OCI-M1 (cell line): ENCODE results near the gene ACADL.
A peak's percentile ranks its signal among the peaks of the same experiment; 100 is the strongest.
"Not testable (repeated sequence)": the region's sequence is repeated elsewhere in the genome, so short reads cannot be mapped to it uniquely, and the experiment has no call there.

Source experiments
- DNase-seq: peaks from one replicate; lab custom pipeline; 2025; lab: John Stamatoyannopoulos, UW

ACADL gene

DNA sequence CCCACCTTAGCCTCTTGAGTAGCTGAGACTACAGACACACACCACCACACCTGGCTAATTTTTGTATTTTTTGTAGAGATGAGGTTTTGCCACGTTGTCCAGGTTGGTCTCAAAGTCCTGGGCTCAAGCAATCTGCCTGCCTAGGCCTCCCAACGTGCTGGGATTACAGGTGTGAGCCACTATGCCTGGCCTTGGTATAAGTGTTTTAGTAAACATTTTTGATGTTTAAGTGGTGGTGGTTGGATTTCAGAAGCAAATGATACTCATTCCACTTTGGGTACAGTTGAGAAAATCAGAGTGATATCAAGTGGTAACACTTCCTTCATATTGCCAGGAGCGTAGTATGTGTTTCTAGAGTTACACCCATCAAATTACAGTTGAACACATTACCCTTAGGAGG lies 25.4 kb downstream of the ACADL start:
- no peak for DNase-seq

DNA sequence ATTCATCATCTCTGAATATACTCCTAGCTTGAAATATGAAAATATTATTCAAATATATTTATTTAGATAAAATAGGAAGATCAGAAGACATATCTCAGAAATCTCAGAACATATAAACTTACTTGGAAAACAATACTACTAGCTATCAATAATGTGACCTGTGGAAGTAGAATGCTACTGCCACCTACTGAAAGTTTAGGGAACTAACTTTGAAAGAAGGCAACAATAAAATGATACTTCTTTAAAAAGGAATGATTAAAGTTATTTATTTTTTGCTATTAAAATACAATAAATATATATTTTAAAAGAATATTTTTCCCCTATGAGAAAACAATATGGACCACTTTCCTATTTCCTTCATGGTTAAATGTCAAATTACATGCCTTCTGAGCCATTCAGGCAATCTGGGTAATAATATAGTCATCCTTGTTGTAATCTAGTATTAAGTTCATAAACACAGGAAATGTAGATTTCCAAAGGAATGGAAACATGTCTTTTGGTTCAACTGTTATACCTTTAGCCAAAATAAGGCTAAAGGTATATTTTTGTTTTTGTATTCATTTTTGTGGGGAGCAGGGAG lies 26.0 kb downstream of the ACADL start:
- peak; percentile 45 for DNase-seq

DNA sequence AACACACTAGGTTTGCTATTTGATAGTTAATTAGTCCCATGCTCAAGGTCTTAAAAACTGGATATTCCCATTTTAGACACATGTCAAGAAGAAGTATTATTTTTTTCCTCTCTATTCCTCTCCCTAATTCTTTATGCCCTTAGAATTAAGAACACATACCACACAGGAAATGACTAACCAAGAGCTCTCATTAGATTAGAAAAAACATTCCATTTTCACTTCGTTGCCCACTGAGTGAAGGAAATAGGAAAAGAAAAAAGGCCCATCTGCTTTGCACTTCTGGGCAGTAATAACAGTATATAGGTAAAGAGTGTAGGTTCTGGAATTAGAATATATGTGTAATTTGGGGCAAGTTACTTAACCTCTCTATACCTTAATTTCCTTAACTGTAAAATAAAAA lies 26.9 kb downstream of the ACADL start:
- no peak for DNase-seq

DNA sequence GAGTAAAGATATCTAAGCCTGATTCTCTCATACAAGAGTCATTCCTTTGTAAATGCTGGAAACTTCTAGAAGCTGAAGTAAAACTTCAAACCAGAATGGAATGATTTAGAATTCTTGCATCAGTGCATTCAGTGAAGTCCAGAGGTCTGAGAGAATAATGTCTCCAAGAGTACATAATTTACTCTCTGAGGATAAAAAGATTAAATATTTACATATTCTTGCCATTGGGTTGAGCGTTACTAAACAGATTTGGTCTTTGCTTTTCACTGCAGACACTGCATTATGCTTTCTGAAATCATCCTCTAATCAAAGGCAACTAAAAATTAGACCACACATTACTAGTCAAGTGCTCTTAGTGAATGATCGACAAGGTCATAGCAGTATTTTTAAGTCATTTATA lies 27.5 kb downstream of the ACADL start:
- no peak for DNase-seq

DNA sequence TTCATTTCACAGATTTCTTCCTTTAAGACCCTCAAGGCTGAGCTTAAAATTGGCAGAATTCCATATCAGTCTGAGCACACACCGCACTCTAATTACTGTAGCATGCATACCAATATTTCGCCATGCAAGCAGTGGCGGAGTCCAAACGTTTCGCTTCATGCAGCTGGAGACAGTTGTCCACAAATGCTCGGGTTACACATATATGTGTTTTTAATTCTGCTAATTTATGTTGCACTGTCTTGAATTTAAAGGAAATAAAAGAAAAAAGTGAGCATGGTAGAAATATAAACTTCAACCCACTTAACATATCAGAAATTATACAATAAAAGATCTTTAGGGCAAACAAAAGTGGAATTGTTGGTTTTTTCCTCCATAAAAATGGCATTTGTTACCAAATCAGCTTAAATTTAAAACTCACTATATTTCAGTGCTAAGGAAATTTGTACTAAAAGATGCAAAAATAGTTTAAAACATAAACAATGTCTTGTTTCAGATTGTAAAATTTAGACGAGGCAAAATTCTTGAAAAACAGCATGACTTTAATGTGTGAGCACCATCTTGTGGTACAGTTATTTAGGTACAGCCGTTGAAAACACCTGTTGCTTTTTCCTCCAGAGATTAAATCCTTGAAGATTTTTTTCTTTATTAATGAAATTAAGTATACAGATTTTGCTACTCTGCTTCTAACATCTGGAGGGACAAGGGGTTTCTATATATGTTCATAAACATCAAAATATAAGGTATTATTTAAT lies 30.0 kb downstream of the ACADL start:
- peak; percentile 74 for DNase-seq

DNA sequence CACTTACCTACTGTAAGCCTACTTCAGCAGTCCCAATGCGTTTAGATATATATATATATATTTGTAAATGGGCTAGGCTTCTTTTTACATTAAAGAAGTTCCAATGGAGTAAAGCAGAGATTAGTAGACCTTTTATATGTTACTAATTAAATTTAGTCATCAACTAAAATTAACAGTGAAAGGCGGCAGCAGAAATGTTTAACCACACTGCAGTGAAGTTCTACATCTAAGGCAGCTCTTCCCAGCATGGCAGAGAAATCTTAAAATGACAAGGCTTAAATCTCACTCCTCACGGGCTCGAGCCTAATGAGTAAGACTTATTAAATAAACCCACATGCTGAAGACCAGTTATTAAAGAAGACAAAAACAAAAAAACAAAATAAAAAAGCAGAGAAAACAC lies 34.9 kb downstream of the ACADL start:
- no peak for DNase-seq

DNA sequence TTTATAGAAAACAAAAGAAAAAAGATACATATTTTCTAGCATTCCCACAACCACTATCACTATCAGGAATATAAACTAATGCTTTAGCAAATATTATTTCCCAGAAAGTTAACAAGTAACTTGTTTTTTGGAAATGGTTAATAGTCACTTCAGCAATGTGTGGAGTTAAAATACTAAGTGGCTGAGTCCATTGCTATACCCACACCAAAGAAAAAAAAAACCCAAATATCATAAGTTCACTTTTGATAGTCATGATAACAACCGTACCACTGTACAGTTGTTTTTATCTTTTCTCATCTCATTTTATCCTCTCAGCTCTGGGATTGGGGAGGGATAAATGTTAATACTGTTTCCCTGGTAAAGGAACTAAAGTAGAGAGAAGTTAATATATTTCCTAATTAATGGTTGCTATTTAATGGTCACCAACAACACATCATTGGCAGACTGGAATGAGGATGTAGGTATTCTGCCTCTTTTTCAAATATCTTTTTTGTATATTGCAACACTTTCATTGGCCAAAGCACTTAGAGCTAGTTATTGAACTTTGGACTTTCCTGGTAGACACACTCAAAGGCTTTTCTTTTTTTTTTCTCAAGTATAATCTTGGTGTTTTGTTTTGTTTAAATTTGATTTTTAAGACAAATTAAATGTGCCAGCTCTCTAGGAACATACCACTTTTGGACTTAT lies 35.7 kb downstream of the ACADL start:
- no peak for DNase-seq

DNA sequence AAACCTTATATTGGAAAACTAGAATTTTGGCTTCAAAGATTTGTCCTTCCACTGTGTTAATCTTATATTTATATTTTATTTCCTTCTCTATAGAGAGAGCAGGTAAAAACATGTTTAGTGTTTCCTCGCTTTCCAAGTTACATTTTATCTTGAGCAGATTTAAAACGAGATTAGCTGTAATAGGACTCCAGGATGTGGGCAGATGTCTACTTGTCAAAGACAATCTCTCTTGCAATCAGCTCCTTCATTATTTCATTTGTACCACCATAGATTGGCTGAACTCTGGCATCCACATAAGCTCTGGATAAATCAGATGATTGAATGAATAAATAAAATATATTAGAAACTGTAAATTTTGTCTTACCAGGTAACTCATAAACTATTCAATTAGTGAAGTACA lies 36.5 kb downstream of the ACADL start:
- no peak for DNase-seq

DNA sequence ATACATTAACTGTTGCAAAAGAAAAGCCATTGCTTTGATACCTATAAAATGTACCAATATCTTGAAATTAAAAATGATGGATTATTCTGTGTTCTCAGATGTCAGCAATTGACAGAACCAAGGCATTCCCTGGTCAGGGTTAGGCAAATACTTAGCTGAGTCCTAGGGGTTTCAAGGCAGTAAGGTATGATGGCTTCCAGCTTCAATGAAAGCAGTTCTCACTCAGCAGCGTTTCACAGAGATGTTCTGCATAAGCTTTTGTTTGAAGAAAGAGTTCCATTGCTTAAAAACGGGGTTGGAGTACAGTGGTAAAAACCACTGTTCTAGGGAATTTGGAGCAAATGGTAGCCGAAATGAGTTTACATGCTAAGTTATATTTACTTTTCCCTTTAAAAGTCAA lies 37.1 kb downstream of the ACADL start:
- no peak for DNase-seq

DNA sequence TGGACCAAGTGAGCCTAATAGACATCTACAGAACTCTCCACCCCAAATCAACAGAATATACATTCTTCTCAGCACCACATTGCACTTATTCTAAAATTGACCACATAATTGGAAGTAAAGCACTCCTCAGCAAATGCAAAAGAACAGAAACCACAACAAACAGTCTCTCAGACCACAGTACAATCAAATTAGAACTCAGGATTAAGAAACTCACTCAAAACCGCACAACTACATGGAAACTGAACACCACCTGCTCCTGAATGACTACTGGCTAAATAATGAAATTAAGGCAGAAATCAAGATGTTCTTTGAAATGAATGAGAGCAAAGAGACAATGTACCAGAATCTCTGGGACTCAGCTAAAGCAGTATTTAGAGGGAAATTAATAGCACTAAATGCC lies 41.3 kb downstream of the ACADL start:
- DNase-seq = not testable (repeated sequence)

DNA sequence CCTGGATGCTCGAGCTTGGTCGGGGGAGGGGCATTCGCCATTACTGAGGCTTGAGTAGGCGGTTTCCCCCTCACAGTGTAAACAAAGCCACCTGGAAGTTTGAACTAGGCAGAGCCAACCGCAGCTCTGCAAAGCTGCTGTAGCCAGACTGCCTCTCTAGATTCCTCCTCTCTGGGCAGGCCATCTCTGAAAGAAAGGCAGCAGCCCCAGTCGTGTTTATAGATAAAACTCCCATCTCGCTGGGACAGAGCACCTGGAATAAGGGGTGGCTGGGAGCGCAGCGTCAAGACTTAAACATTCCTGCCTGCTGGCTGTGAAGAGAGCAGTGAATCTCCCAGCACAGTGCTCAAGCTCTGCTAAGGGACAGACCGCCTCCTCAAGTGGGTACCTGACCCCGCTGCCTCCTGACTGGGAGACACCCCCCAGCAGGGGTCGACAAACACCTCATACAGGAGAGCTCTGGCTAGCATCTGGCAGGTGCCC lies 43.6 kb downstream of the ACADL start:
- DNase-seq = not testable (repeated sequence)

DNA sequence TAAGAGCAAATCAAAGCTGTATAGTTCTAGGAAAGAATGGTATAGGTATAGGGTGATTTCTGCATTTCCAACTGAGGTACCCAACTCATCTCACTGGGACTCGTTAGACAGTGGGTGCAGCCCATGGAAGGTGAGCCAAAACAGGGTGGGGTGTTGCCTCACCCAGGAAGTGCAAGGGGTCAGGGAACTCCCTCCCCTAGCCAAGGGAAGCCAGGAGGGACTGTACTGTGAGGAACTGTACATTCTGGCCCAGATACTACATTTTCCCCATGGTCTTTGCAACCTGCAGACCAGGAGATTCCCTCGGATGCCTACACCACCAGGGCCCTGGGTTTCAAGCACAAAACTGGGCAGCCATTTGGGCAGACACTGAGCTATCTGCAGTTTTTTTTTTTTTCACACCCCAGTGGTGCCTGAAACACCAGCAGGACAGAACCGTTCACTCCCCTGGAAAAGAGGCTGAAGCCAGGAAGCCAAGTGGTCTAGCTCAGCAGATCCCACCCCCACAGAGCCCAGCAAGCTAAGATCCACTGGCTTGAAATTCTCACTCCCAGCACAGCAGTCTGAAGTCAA lies 44.1 kb downstream of the ACADL start:
- not testable (repeated sequence) for DNase-seq

DNA sequence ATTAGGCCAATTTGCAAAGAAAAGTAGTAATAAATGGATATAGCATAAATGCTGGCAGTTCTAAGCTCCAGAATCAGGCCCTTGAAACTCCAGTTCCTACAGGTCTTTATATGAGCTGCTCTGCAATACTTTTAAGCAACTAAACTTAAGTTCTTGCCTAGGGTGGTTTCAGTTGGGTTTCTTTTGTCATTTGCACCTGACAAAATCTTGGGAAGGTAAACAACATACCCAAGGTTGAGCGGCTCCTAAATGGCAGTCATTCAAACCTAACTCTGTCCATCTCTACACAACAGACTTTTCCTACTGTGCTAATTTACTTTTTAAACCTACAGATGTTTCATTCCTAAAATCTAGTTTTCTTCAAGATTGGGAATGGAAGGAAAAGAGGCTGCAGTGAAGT lies 44.8 kb downstream of the ACADL start:
- no peak for DNase-seq

DNA sequence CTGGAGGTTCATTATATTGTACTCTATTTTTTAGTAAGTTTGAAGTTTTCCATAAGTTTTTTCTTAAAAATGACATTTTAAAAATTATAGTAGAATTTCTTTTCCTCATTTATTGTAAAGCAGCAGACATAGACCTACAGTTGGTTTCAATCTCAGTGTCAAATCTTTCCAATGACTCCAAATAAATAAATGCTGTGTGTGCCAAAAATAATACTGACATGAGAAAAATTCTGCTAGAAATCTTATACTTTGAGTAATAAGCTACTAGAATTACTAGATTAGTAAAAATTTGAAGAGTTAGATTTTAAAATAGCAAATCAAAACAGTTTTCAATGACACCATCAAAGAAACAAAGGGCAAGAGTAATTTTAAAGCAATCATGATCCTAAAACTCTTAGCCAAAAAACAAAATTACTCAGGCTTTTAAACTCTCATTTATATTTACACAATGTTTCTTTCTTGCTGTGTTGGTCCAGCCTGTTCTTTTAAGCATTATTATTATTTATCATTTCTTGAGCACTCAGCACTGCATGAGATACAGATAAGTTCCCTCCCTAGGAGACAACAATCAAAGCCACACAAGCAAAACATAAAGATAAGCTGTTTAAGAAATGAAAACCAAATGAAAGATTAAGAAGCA lies 45.8 kb downstream of the ACADL start:
- no peak for DNase-seq

DNA sequence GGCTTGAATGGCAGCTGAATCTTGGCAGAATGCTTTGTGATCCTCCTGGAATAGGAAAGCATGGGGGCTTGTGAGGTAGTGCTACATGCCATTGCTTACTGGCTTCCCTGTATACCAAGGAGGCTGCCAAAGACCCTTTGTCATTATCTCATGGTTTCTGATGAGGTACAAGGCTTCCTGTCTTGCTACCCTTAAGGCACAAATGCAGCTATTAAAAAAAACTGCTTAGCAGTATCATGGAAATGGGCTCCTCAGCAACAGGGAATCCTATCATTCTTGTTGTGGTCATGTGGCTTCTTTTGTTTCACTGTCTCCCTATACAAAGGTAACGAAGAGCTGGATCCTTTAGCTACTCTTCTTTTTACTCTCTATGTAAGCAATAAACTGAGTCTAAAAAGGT lies 47.5 kb downstream of the ACADL start:
- no peak for DNase-seq

DNA sequence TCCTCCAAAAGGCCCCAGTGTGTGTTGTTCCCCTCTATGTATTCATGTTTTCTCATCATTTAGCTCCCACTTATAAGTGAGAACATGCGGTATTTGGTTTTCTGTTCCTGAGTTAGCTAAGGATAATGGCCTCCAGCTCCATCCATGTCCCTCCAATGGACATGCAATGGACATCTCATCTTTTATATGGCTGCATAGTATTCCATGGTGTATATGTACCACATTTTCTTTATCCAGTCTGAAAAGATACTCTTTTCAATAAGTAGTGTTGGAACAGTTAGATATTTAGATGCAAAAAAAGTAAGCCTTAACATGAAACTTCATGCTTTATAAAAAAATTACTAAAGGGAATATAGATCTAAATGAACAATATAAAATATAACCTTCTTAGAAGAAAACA lies 48.1 kb downstream of the ACADL start:
- not testable (repeated sequence) for DNase-seq

DNA sequence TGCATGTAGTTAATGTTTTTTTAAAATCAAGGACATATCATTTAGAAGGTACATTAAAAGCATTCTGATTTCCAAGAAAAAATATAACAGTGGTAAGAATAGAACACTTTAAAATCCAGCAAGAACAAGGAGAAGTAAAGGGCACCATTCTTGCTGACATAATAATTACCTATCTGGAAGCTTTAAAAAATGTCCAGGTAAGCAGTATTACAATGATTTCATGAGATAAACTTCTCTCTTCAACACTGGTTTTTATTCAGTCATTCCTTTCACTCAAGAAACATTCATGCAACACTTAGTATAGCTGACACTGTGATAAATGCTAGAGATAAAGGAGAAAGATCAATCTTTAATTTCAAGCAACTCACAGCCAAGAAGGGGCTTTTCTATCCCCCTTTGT lies 51.2 kb downstream of the ACADL start:
- DNase-seq = no peak

DNA sequence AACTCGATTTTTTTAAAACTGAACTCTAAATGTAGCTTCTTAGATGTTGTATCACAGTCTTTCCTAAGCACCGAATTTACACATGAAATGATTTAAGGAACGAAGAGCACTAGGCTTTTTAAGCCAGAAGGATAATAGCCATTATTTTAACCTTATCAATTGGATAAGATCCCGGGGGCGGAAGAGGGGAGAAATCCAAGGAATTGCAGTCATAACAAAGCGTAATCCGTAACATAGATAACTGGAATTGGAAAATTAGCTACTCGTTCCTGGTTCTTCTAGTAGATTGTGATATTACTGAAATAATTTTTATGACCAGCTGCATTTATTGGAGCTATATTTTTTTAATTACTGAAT lies 53.0 kb downstream of the ACADL start:
- no peak for DNase-seq

DNA sequence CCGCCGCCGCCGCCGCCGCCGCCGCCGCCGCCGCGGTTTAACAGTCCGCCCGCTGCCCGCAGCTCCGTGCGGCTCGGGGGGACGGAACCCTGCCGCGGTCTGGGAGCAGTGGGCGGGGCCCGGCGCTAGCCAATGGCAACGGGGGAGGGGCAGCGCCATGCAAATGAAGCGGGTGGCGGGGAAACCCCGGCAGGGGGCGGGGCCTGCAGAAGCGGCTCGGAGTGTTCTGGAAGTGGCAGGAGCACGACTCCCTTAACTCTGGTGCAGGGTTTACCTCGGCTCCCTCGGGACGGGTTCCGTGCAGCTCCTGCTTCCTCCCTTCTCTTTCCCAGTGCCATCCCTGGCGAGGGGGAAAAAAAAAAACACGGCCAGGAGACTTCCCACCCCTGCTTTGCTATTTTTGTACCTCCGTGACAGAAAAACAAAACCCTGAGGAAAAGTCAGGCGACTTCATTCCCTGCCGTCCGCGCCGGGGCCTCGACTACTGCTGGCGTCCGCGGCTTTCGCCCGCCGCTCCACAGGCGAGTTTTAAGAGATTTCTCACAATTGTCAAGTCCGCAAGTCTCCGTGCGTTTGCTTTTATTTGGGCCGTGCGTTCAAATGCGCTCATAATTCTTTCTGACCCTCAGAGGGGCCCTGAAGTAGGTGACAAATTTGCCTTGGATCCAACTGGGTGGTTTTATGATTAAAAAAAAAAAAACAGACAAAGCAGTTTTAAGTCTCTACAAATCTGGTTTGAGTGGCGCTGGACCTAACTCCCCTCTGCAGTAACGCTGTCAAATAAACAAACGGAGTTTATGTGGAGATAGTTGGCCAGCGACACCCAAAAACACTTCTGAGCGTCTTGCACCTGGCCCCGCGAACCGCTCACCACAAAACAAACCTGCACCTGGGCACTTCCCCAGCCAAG lies 53.7 kb downstream of the ACADL start, which contains the start of gene KANSL1L:
KANSL1L (minus strand) TSS at position 101 of the 910 bp plus-strand sequence. CDS start 16,827 bp downstream, outside the sequence.
- peak; percentile 97 for DNase-seq

DNA sequence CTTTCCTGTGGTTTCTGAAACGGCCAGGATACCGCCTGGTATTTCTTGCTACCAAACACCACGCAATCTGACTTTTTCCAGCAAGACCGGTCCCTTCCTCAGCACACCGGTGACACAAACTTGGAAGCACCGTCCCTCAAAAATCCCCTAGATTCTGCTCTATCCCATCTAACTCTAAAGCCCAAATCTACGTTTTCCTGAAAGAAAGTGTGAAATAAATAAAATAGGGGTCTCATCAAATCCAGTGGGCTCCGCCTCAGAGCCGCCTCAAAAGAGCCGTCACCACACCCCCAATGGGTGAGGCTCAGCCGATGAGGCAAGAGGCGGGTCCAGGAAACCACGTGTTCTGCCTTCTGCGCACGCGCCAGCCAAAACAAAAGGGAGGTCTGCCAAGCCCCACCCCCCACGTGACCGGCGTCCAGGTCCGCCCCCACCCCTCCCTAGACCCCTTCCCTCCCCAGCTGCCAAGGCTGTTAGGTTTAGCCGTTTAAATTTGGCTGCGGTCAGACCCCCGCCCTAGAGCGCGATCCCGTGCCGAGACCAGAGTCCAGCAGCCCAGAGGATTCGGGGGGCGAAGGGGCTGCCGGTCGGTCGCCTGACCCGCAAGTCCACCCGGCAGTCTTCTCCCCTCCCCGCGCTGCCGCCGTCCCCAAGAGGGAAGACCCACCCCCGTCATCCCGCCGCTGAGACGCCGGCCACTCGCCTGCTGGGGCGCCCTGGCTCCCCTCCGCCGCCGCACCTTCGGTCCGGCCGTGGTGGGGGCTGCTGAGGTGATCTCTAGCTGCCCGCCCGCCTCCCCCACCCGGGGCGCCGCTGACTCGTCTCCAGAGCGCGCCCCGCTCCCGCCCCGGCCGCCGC lies 54.6 kb downstream of the ACADL start:
- DNase-seq = peak; percentile 97

DNA sequence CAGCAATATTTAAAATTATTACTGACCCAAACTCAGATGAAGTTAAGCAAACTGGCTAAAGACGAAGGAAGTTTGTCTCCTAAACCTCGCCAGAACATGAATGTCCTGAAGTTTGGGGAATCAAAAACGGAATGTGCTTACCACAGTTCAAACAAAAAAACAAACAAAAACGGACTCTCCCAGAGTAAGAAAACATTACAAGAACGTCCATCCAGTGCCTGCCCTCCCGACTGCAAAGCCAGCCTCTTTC lies 55.1 kb downstream of the ACADL start:
- no peak for DNase-seq
